HCT116 (cell line): Measurements from ENCODE around the gene OBP2B. TPM values are rescaled to one million over a fixed set of nuclear protein-coding genes. Genes with fewer than 3 reads are reported as not detected.
"Not testable (repeated sequence)": the region's sequence is repeated elsewhere in the genome, so short reads cannot be mapped to it uniquely, and the experiment has no call there.

Source experiments
- ATAC-seq: fragments of 200-7000 bp; cut with Tn5 transposase; 2 replicates; pipeline ENCODE4 v1.9.1; 2020; ENCODE audit warnings: mild to moderate bottlenecking, moderate library complexity
- BruUV-seq: library from RNA; stranded (reverse); fragments of 400-500 nt; replicated peaks from 2 replicates; lab custom pipeline; 2021; lab: Mats Ljungman, UMichigan
- CTCF ChIA-PET: fragments of 300-600 bp; sonication (Branson Sonifier 250); formaldehyde crosslinking; loops from one replicate; lab custom pipeline; 2021; ENCODE audit warnings: antibody characterized with exemption; lab: Charles Lee
- POLR2A ChIA-PET: fragments of 300-600, 350-600 bp; sonication (Branson Sonifier 250); formaldehyde crosslinking; loops from one replicate; lab custom pipeline; 2021; ENCODE audit warnings: antibody characterized with exemption; lab: Charles Lee
- RAD21 ChIA-PET, 2 experiments: fragments of 300-600 bp; sonication (Branson Sonifier 250); formaldehyde crosslinking; loops; one replicate each; lab custom pipeline; 2023; ENCODE audit warnings: low total read pairs in 2 of 2; ENCODE audit not compliant: uncharacterized antibody in 2 of 2, unreplicated experiment in 2 of 2, low non-redundant PET in 1 of 2; lab: Charles Lee
- DNase-seq: peaks from one replicate; pipeline ENCODE4 v3.0.0-alpha.2; 2010; ENCODE audit warnings: low read depth, low spot score
- H2AFZ ChIP-seq: fragments of 200-600 bp; shearing (Covaris generic), sonication (generic); 2 replicates; pipeline ENCODE4 v1.6.1; 2017; ENCODE audit warnings: low read depth, mixed run types, mixed read lengths, antibody characterized with exemption, low read length; ENCODE audit not compliant: poor library complexity, severe bottlenecking
- H3K27ac ChIP-seq: 2 replicates; pipeline ENCODE4 v1.5.1; 2012; ENCODE audit warnings: low read depth, low read length
- H3K27me3 ChIP-seq: fragments of 200-600 bp; sonication (generic); 2 replicates; pipeline ENCODE4 v1.6.1; 2016; ENCODE audit warnings: mixed run types, low read length, mixed read lengths; ENCODE audit not compliant: insufficient read depth
- H3K36me3 ChIP-seq, 2 experiments: fragments of 200-500 bp in 1 of 2; fragments of 200-600 bp in 1 of 2; sonication (Bioruptor generic) in 1 of 2; sonication (generic) in 1 of 2; 2 replicates each; pipeline versions ENCODE4 v1.5.1 to v1.6.1; 2014 to 2016; ENCODE audit warnings: low read length in 2 of 2, inconsistent platforms in 1 of 2, mixed read lengths in 1 of 2, mixed run types in 1 of 2; ENCODE audit not compliant: insufficient read depth in 2 of 2, control insufficient read depth in 1 of 2
- H3K4me1 ChIP-seq, 2 experiments: fragments of 200-600 bp in 1 of 2; sonication (generic) in 1 of 2; 2 replicates each; pipeline versions ENCODE4 v1.5.1 to v1.6.1; 2012 to 2017; ENCODE audit warnings: low read length in 2 of 2, inconsistent platforms in 1 of 2, mild to moderate bottlenecking in 1 of 2, mixed read lengths in 1 of 2, mixed run types in 1 of 2, moderate library complexity in 1 of 2; ENCODE audit not compliant: insufficient read depth in 2 of 2, control insufficient read depth in 1 of 2
- H3K4me2 ChIP-seq: fragments of 200-600 bp; sonication (generic); 2 replicates; pipeline ENCODE4 v1.6.1; 2017; ENCODE audit warnings: mixed run types, low read length, mixed read lengths
- H3K4me3 ChIP-seq, 2 experiments: fragments of 200-600 bp in 1 of 2; sonication (generic) in 1 of 2; replicated peaks in 1 of 2; 2 replicates each; pipeline ENCODE4 v1.5.1; 2011 to 2016; ENCODE audit warnings: low read length in 2 of 2, control low read depth in 1 of 2, low read depth in 1 of 2, mild to moderate bottlenecking in 1 of 2, mixed read lengths in 1 of 2, mixed run types in 1 of 2
- H3K79me2 ChIP-seq: fragments of 200-600 bp; sonication (generic); 2 replicates; pipeline ENCODE4 v1.6.1; 2017; ENCODE audit warnings: mild to moderate bottlenecking, mixed run types, low read length, moderate library complexity, mixed read lengths; ENCODE audit not compliant: insufficient read depth
- H3K9ac ChIP-seq: fragments of 200-600 bp; sonication (generic); 2 replicates; pipeline ENCODE4 v1.6.1; 2016; ENCODE audit warnings: low read length, mixed read lengths
- H3K9me2 ChIP-seq: fragments of 200-600 bp; sonication (generic), shearing (Covaris generic); 2 replicates; pipeline ENCODE4 v1.6.1; 2017; ENCODE audit warnings: mixed run types, mild to moderate bottlenecking, moderate library complexity; ENCODE audit not compliant: insufficient read depth
- H3K9me3 ChIP-seq, 2 experiments: fragments of 200-500 bp in 1 of 2; fragments of 200-600 bp in 1 of 2; sonication (Bioruptor generic) in 1 of 2; sonication (generic) in 1 of 2; 2 replicates each; pipeline ENCODE4 v1.6.1; 2014 to 2017; ENCODE audit warnings: low read length in 2 of 2, mixed read lengths in 2 of 2, inconsistent platforms in 1 of 2, low read depth in 1 of 2, mild to moderate bottlenecking in 1 of 2, mixed run types in 1 of 2, moderate library complexity in 1 of 2; ENCODE audit not compliant: control insufficient read depth in 1 of 2, insufficient read depth in 1 of 2
- H4K20me1 ChIP-seq: fragments of 200-600 bp; sonication (generic), shearing (Covaris generic); 2 replicates; pipeline ENCODE4 v1.6.1; 2017; ENCODE audit warnings: mixed run types, mild to moderate bottlenecking, moderate library complexity; ENCODE audit not compliant: insufficient read depth
- YY1 ChIP-seq: IDR thresholded peaks from 2 replicates; pipeline ENCODE4 v1.6.1; 2011; ENCODE audit warnings: low read length, low read depth, moderate library complexity, mild to moderate bottlenecking; ENCODE audit not compliant: insufficient replicate concordance; ENCODE audit errors: extremely low read depth
- intact Hi-C: fragments of 100-400 bp; cut with micrococcal nuclease; formaldehyde crosslinking; loops from 2 replicates; pipeline ENCODE4 v1.10.0; 2022
- total RNA-seq: library from RNA; stranded (reverse); gene quantifications from one replicate; pipeline ENCODE4 v1.2.1, GENCODE V29; 2021; ENCODE audit not compliant: unreplicated experiment

The OBP2B gene
- total RNA-seq, 1 experiment from 2014 or later, result not detected

DNA sequence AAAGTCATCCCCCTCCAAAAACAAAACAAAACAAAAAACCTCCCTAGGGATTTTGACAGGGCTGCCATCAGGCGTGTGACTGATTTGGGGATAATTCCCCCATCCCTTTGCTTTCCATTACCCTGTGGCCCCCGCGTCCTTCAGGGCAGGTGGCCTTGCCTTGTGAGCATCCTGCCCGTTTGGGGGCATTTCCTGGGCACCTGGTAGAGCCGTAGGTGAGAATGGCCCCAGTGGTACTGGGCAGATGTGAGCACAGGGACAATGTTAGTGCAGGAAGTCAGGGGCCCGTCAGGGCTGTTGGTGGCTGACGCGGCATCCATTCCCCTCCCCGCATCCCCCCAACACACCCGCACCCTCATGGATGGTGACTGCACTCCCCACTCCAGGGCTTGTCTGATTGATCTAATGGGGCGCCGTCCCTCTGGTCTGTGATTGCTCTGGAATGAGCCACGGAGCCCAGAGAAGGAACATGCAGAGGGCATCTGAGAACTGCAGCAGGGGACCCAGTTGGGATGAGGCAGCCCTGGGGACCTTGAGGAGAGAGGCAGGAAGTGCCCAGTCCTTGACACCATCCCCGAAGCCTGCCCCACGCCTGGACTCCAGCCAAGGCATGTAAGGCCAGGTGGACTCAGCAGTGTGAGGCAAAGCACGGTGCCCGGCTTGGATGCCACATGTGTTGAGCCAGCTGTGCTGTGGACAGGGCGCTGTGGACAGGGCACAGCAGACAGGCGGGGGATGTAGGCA is 27.4 kb upstream of the OBP2B start:
- ATAC-seq, DNase-seq, H3K79me2 ChIP-seq, H4K20me1 ChIP-seq, H3K27me3 ChIP-seq, H3K27ac ChIP-seq, CTCF ChIA-PET, H2AFZ ChIP-seq, H3K9ac ChIP-seq, H3K9me3 ChIP-seq, RAD21 ChIA-PET, H3K9me2 ChIP-seq, H3K4me2 ChIP-seq, H3K36me3 ChIP-seq, H3K4me3 ChIP-seq, BruUV-seq, POLR2A ChIA-PET, intact Hi-C loops: not testable (repeated sequence)
- peaks cover 16 to 19% of the 10 kb centered on the region in 2 experiments; a peak in 3 of 4 replicates for H3K4me1 ChIP-seq

DNA sequence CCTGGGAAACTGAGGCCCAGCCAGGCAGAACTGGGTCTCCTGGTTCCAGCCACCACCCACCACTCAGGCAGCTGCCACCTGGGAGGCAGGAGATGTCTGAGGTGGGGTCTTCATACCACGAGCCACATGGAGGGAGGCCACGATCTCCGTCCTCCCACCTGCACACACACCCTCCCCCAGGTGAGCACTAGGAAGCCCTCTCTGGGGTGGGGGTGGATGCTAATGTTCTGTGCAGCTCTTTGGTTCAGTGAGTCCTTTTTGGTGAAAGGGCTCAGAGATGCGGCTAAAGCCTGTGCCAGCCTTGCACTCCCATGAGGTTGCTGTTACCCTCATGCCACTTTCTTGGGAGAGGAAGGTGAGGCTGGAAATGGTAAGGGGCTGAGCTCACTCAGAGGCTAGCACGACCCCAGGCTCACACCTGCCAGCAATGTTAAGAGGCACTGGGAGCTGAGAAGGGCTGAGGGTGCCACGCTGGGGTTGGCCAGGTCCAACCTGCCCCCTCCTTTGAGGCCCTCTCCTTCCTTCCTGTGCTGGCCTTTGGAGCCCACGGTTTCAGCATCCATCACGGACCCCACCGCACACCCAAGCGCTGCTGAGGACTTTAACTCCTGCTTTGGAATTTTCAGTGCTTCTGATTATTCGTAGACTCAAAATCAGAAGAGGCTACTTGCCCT is 26.6 kb upstream of the OBP2B start:
- no peaks in the 10 kb centered on the region for H4K20me1 ChIP-seq
- no peaks in the 10 kb centered on the region for H3K9me2 ChIP-seq
- no peaks in the 10 kb centered on the region for H3K79me2 ChIP-seq
- intact Hi-C loops, result no loop called here
- ChIA-PET CTCF (no interaction called here), RAD21 (interaction anchor here in 1 of 2 experiments (0.7 kb wide), 1 partner anchor 50 kb away, joined by 3 read pairs; no protein-coding TSS in a partner anchor), POLR2A (no interaction called here)
- no peak overlapping the region for H3K4me2 ChIP-seq
- H3K36me3 ChIP-seq, result no peaks in the 10 kb centered on the region
- H3K4me1 ChIP-seq, result peaks cover 16 to 19% of the 10 kb centered on the region in 2 experiments; a peak in 3 of 4 replicates
- H3K9me3 ChIP-seq, result no peaks in the 10 kb centered on the region
- TF ChIP-seq YY1, result no peak
- no peak overlapping the region for H3K27ac ChIP-seq
- no peak overlapping the region for H3K4me3 ChIP-seq
- DNase-seq, result no peak
- no TSS peak for BruUV-seq
- no peak overlapping the region for H2AFZ ChIP-seq
- H3K27me3 ChIP-seq, result no peaks in the 10 kb centered on the region
- no peak for ATAC-seq
- no peak overlapping the region for H3K9ac ChIP-seq
